ENCODE results near the gene REM2. TPM values are rescaled to one million over a fixed set of nuclear protein-coding genes. Genes with fewer than 3 reads are reported as not detected.

REM2 gene
- total and polyA plus RNA-seq, 2 of the 4 experiments (the other 2 are of a cell fraction) = under 0.01 to 0.07 TPM

DNA sequence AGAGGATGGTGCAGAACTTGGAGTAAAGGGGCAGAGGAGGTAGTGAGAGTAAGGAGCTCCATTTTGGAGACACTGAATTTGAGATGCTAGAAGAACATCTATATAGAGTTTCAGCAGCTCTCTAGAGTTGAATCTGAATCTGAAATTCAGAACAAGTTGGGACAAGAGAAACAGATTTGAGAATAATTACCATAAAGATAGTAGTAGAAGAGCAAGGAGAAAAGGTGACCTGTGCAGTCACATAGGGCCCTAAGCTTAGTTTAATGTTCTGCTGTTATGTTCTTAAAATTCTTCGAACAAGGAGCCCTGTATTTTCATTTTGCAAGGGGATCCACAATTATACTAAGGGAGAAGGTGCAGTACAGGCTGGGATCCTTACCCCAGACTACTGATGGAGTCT is 7.4 kb downstream of the REM2 start:
- dilution Hi-C loops (cut with HindIII; ENCODE audit: low sequenced_read_pairs, unreplicated experiment) = no loop called here
- POLR2A ChIA-PET (ENCODE audit: unreplicated experiment) = no interaction called here

More for the DNA sequence above, 7.4 kb downstream of the REM2 start:
- H3K27me3 ChIP-seq (ENCODE audit: control insufficient read depth, insufficient read depth, low read length) = no peaks in the 10 kb centered on the region
- H3K79me1 ChIP-seq (ENCODE audit: low read depth in 1 of 2, low read length in 2 of 2) = peaks cover 7 to 17% of the 10 kb centered on the region in 2 experiments; a peak in 3 of 4 replicates
- ATAC-seq (ENCODE audit: low read depth) (no peak), DNase-seq (no peak)
- no peak overlapping the region for H2AFZ ChIP-seq (replicated peaks; ENCODE audit: low read length, poor library complexity)
- H3K4me2 ChIP-seq (ENCODE audit: low read depth, low read length) = no peak overlapping the region
- H4K8ac ChIP-seq (ENCODE audit: low read depth in 2 of 2, low read length in 2 of 2) = no peak overlapping the region
- intact Hi-C loops (cut with micrococcal nuclease) (loop anchor here (10.0 kb wide), 1 partner anchor 506 kb away; no protein-coding TSS in a partner anchor), in situ Hi-C loops (cut with MboI; ENCODE audit: low sequenced_read_pairs) (no loop called here)
- H3K4ac ChIP-seq (ENCODE audit: low read depth, low read length) = no peak overlapping the region
- no peaks in the 10 kb centered on the region for H3K9me3 ChIP-seq (ENCODE audit: control insufficient read depth, insufficient read depth, low read length)
- H2BK5ac ChIP-seq (ENCODE audit: low read depth, low read length, poor library complexity, severe bottlenecking) = no peak overlapping the region
- H3K23ac ChIP-seq (ENCODE audit: low read depth, low read length) = no peak overlapping the region
- H3K36me3 ChIP-seq (ENCODE audit: control insufficient read depth, insufficient read depth, low read length) = no peaks in the 10 kb centered on the region
- H2BK15ac ChIP-seq (ENCODE audit: low read depth, low read length) = no peak overlapping the region
- no peak overlapping the region for H3K9ac ChIP-seq (ENCODE audit: low read depth, low read length)
- CTCF ChIA-PET = no interaction called here
- no peak overlapping the region for H2AK5ac ChIP-seq (ENCODE audit: low read depth, low read length)
- no peak overlapping the region for H4K91ac ChIP-seq (ENCODE audit: insufficient read depth, low read depth, low read length)
- peaks cover 11% of the 10 kb centered on the region; the same call in 1 of the 2 replicates for H3K9me1 ChIP-seq (ENCODE audit: insufficient read depth, low read length)
- H3K18ac ChIP-seq (ENCODE audit: low read depth, low read length) = no peak overlapping the region
- no peak overlapping the region for H4K5ac ChIP-seq (ENCODE audit: low read depth, low read length)
- no peak overlapping the region for H3K4me3 ChIP-seq (ENCODE audit: insufficient read depth, low read depth, low read length)
- H4K20me1 ChIP-seq (ENCODE audit: insufficient read depth, low read length) = no peaks in the 10 kb centered on the region
- BruUV-seq (replicated peaks) = no TSS peak
- H3K14ac ChIP-seq (replicated peaks; ENCODE audit: low read depth, low read length) = no peak overlapping the region
- H3K4me1 ChIP-seq (ENCODE audit: control insufficient read depth, insufficient read depth, low read length) = peaks cover 5% of the 10 kb centered on the region; the same call in 1 of the 2 replicates
- TF ChIP-seq SMC3 (IDR thresholded peaks at IDR 0.05; ENCODE audit: low read depth, low read length) (no peak), BHLHE40 (IDR thresholded peaks at IDR 0.05; ENCODE audit: low read depth, low read length) (no peak), MAZ (IDR thresholded peaks at IDR 0.05; ENCODE audit: borderline replicate concordance, low read depth, low read length) (no peak), POLR2A (IDR thresholded peaks at IDR 0.05; ENCODE audit: low read depth, low read length) (no peak), RCOR1 (IDR thresholded peaks at IDR 0.05; ENCODE audit: insufficient replicate concordance, low read length) (no peak), FOS (IDR thresholded peaks at IDR 0.05; ENCODE audit: low read depth, low read length) (no peak)
- TF ChIP-seq, protein P1, sequence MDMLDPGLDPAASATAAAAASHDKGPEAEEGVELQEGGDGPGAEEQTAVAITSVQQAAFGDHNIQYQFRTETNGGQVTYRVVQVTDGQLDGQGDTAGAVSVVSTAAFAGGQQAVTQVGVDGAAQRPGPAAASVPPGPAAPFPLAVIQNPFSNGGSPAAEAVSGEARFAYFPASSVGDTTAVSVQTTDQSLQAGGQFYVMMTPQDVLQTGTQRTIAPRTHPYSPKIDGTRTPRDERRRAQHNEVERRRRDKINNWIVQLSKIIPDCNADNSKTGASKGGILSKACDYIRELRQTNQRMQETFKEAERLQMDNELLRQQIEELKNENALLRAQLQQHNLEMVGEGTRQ (IDR thresholded peaks at IDR 0.05; ENCODE audit: low read depth, low read length) = no peak
- H3K27ac ChIP-seq (ENCODE audit: insufficient read depth, low read length) = no peak overlapping the region
- WGBS, 2 experiments (ENCODE audit: extremely low coverage in 2 of 2, insufficient read length in 1 of 2) = no CpG with 5 or more reads among the region's 1 CpG
- no peak overlapping the region for H2AK9ac ChIP-seq (replicated peaks; ENCODE audit: low read depth, low read length, poor library complexity)
- H2BK120ac ChIP-seq (ENCODE audit: low read depth, low read length) = no peak overlapping the region
- no peak overlapping the region for H3K56ac ChIP-seq (ENCODE audit: extremely low read depth, insufficient read depth, low read length)
- H2BK20ac ChIP-seq (ENCODE audit: low read depth, low read length) = no peak overlapping the region
